ENCODE measurements around the gene RTL5.
A peak's percentile ranks its signal among the peaks of the same experiment; 100 is the strongest.
"Not testable (repeated sequence)": the region's sequence is repeated elsewhere in the genome, so short reads cannot be mapped to it uniquely, and the experiment has no call there.

The RTL5 gene

DNA sequence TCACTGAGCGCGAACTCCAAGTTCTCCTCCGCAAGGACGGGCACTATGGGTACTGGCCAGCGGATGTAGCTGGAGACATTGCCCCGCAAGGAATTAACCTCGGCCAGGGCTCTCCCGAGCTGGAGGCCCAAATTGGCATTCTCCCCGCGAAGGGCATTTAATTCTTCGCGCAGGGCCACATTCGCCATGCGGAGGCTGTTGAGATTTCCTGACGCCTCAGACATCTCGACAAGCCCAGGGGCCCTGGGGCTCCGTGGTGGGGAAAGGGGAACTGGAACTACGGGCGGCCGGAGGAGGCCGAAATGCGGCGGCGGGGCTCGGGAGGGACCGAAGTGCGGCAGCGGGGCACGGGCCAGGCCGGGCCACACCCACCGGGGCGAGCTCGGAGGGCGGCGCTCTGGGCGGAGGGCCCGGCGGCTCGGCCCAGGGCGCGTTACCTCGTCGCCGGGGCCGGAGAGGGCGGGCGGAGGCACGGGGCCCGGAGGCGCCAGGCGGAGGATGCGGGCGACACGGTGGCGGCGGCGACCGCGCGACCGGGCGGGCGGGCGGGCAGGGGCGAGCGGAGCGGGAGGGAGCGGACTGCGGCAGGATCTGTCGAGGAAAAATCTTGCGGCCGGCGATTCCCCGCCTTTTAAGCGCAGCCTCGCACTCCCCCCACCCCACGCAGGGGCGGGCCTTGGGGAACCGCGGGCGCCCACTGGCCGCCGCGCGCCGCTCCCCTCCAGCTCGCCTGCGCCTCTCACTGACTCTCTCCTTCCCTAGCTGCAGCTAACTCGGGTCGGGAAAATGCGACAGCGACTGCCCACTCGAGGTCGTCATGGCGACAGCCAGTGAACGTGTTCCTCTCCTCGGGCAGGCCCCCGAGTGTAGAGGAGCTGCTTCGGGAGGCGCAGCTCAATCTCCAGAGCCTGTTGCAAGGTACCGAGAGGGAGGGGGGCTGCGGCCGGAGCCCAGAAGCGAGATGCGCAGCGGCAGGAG is at the start of gene RTL5:
Gene RTL5 (minus strand): TSS at position 599 of the 978 bp plus-strand sequence.
- H3K4me3 ChIP-seq (replicated peaks; ENCODE audit: low read depth, low read length): peak within 1 kb of the TSS; percentile 32
- no peaks in the 10 kb centered on the region for H3K36me3 ChIP-seq (ENCODE audit: control insufficient read depth, insufficient read depth, low read length)
- peak; percentile 39 for DNase-seq (ENCODE audit: extremely low read depth, insufficient read length)
- TF ChIP-seq CTCF (IDR thresholded peaks at IDR 0.05; ENCODE audit: insufficient read depth, low read length, poor library complexity, severe bottlenecking): no peak
- H3K27me3 ChIP-seq (replicated peaks; ENCODE audit: control insufficient read depth, insufficient read depth, low read length): no peaks in the 10 kb centered on the region; the same call in none of the 2 replicates

GRCh38 chrX:72180539-72180938 is 48.8 kb upstream of the RTL5 start:
- no peak for TF ChIP-seq CTCF (IDR thresholded peaks at IDR 0.05; ENCODE audit: insufficient read depth, low read length, poor library complexity, severe bottlenecking)
- Histone ChIP-seq H3K36me3 (ENCODE audit: control insufficient read depth, insufficient read depth, low read length) (no peaks in the 10 kb centered on the region), H3K27me3 (replicated peaks; ENCODE audit: control insufficient read depth, insufficient read depth, low read length) (no peaks in the 10 kb centered on the region), H3K4me3 (replicated peaks; ENCODE audit: low read depth, low read length) (peak overlapping the region; percentile 59)
- no peak for DNase-seq (ENCODE audit: extremely low read depth, insufficient read length)

DNA sequence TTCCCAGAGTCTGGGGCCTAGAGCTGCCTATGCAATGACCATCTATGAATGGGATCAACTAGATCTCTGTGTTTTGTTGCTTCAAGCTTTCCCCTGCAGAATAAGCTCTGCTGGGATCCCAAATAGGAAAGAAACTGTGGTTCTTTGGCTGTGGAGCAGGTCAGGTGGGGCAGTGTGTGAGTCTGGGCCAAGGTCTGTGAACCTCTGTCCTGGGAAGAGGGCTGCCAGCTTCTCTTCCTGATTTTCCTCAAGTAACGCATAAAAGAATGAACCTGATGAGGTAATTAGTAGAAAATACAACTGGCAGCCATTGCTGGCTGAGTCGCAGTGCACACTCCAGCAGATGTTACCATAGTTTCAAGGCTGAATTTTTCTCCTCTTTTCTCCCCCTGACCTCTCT is 45.3 kb upstream of the RTL5 start:
- TF ChIP-seq CTCF (IDR thresholded peaks at IDR 0.05; ENCODE audit: insufficient read depth, low read length, poor library complexity, severe bottlenecking): no peak
- no peaks in the 10 kb centered on the region for H3K36me3 ChIP-seq (ENCODE audit: control insufficient read depth, insufficient read depth, low read length)
- no peaks in the 10 kb centered on the region for H3K27me3 ChIP-seq (replicated peaks; ENCODE audit: control insufficient read depth, insufficient read depth, low read length)
- no peak overlapping the region for H3K4me3 ChIP-seq (replicated peaks; ENCODE audit: low read depth, low read length)
- DNase-seq (ENCODE audit: extremely low read depth, insufficient read length): no peak

DNA sequence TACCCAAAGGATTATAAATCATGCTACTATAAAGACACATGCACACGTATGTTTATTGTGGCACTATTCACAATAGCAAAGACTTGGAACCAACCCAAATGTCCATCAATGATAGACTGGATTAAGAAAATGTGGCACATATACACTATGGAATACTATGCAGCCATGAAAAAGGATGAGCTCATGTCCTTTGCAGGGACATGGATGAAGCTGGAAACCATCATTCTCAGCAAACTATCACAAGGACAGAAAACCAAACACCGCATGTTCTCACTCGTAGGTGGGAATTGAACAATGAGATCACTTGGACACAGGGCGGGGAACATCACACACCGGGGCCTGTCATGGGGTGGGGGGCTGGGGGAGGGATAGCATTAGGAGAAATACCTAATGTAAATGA is 44.6 kb upstream of the RTL5 start:
- not testable (repeated sequence) for H3K4me3 ChIP-seq (replicated peaks; ENCODE audit: low read depth, low read length); H3K27me3 ChIP-seq (replicated peaks; ENCODE audit: control insufficient read depth, insufficient read depth, low read length); H3K36me3 ChIP-seq (ENCODE audit: control insufficient read depth, insufficient read depth, low read length); DNase-seq (ENCODE audit: extremely low read depth, insufficient read length)

DNA sequence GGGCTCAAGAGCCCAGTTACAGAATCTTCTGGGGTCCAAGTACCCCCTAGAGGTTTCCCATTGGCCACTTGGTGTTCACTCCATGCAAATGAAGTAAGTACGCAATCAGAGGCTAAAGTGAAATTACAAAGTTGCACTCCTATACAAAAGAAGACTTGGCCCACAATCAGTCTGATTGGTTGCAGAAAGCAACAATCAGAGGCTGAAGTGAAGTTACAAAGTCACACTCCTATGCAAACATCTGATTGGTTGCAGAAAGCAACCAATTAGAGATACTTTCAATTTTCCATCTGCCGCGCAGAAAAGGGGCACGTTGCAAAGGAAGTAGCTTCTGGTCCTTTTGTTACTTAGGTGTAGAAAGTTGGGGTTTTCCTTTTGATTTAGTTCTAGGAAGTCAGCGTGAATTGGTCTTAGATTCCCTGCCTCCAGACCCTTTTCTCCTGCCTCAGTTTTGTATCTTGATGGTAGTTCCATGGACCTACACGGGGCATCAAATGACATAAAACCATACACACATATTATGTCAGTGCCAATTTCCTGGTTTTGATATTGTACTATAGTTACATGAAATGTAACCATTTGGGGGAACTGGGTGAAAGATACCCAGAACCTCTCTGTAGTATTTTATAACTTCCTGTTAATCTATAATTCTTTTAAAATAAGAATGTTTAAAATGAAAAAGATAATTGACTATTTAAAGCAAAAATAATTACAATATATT is 37.5 kb upstream of the RTL5 start:
- no peak for TF ChIP-seq CTCF (IDR thresholded peaks at IDR 0.05; ENCODE audit: insufficient read depth, low read length, poor library complexity, severe bottlenecking)

DNA sequence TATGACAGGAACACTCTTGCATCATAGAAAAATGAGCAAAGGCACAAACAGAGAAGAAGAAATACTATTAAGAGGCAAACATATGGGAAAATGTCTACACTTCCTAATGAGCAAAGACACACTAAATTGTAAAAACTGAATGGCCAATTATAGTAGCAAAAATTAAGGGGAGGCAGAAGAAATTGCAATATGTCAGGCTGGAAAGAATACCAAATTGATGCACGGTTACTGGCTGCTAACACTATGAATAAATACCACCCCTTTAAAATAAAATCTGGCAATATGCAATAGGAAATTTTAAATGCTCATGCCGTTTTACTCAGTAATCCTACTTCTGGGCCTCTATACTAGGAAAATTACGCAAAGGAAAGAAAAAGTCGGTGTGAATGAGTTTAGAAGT is 33.8 kb upstream of the RTL5 start:
- H3K27me3 ChIP-seq (replicated peaks; ENCODE audit: control insufficient read depth, insufficient read depth, low read length): no peaks in the 10 kb centered on the region
- no peak for DNase-seq (ENCODE audit: extremely low read depth, insufficient read length)
- no peaks in the 10 kb centered on the region for H3K36me3 ChIP-seq (ENCODE audit: control insufficient read depth, insufficient read depth, low read length)
- TF ChIP-seq CTCF (IDR thresholded peaks at IDR 0.05; ENCODE audit: insufficient read depth, low read length, poor library complexity, severe bottlenecking): no peak
- H3K4me3 ChIP-seq (replicated peaks; ENCODE audit: low read depth, low read length): no peak overlapping the region

More for the DNA sequence above, 37.5 kb upstream of the RTL5 start:
- Histone ChIP-seq H3K4me3 (replicated peaks; ENCODE audit: low read depth, low read length) (no peak overlapping the region), H3K36me3 (ENCODE audit: control insufficient read depth, insufficient read depth, low read length) (no peaks in the 10 kb centered on the region), H3K27me3 (replicated peaks; ENCODE audit: control insufficient read depth, insufficient read depth, low read length) (no peaks in the 10 kb centered on the region)
- DNase-seq (ENCODE audit: extremely low read depth, insufficient read length): no peak

All from GM06990 (cell line).